Glomerular visceral epithelial cell (primary cell): ENCODE results near the gene STX18.
A peak's percentile ranks its signal among the peaks of the same experiment; 100 is the strongest.

Experiments
- DNase-seq: peaks from one replicate; pipeline ENCODE4 v3.0.0-alpha.2; 2016; ENCODE audit errors: extremely low spot score

The STX18 gene

GRCh38 chr4:4386296-4386735 lies 155.5 kb downstream of the STX18 start:
- no peak for DNase-seq

- DNase-seq = no peak
Observed at GRCh38 chr4:4385729-4386295, 156.0 kb downstream of the STX18 start.

- DNase-seq = peak; percentile 16
Observed at GRCh38 chr4:4384837-4385236, 157.0 kb downstream of the STX18 start.

- no peak for DNase-seq
Observed at GRCh38 chr4:4383085-4383484, 158.8 kb downstream of the STX18 start.

GRCh38 chr4:4379540-4380087 lies 162.2 kb downstream of the STX18 start:
- DNase-seq = no peak

- DNase-seq = no peak
Observed at GRCh38 chr4:4377732-4378460, 164.0 kb downstream of the STX18 start.

GRCh38 chr4:4377191-4377590 lies 164.7 kb downstream of the STX18 start:
- DNase-seq = no peak

- no peak for DNase-seq
Observed at GRCh38 chr4:4376074-4376473, 165.8 kb downstream of the STX18 start.

GRCh38 chr4:4374388-4375098 lies 167.3 kb downstream of the STX18 start:
- no peak for DNase-seq
